GM23338 (cell line): ENCODE results near the gene JAGN1. TPM values are rescaled to one million over a fixed set of nuclear protein-coding genes. Genes with fewer than 3 reads are reported as not detected.
A peak's percentile ranks its signal among the peaks of the same experiment; 100 is the strongest.

Experiments
- ATAC-seq: fragments of 200-7000 bp; cut with Tn5 transposase; 3 replicates; pipeline ENCODE4 v1.9.1; 2020
- DNase-seq: peaks from one replicate; pipeline ENCODE4 v3.0.0-alpha.2; 2015; ENCODE audit warnings: low spot score
- H2AFZ ChIP-seq: fragments of 200-600 bp; sonication (generic); 2 replicates; pipeline ENCODE4 v1.8.0; 2016; ENCODE audit warnings: antibody characterized with exemption, mild to moderate bottlenecking, moderate library complexity
- H3F3A ChIP-seq: fragments of 200-600 bp; sonication (generic); replicated peaks from 2 replicates; pipeline ENCODE4 v1.8.0; 2017; ENCODE audit warnings: antibody characterized with exemption, mixed run types, low read depth
- H3K27ac ChIP-seq: fragments of 200-600 bp; sonication (generic); 2 replicates; pipeline ENCODE4 v1.6.1; 2016; ENCODE audit warnings: low read depth
- H3K27me3 ChIP-seq: fragments of 200-600 bp; sonication (generic); 2 replicates; pipeline ENCODE4 v1.8.0; 2016; ENCODE audit warnings: mild to moderate bottlenecking, mixed run types, moderate library complexity; ENCODE audit not compliant: insufficient read depth
- H3K36me3 ChIP-seq: fragments of 200-600 bp; sonication (generic); 2 replicates; pipeline ENCODE4 v1.8.0; 2016; ENCODE audit warnings: mild to moderate bottlenecking; ENCODE audit not compliant: insufficient read depth
- H3K4me1 ChIP-seq: fragments of 200-600 bp; sonication (generic); 2 replicates; pipeline ENCODE4 v1.8.0; 2016; ENCODE audit warnings: mild to moderate bottlenecking, moderate library complexity; ENCODE audit not compliant: insufficient read depth
- H3K4me2 ChIP-seq: fragments of 200-600 bp; sonication (generic); 2 replicates; pipeline ENCODE4 v1.7.1; 2017; ENCODE audit warnings: mixed run types
- H3K4me3 ChIP-seq: fragments of 200-600 bp; sonication (generic); 2 replicates; pipeline ENCODE4 v1.6.1; 2016; ENCODE audit warnings: mixed run types
- H3K79me2 ChIP-seq: fragments of 200-600 bp; sonication (generic); replicated peaks from 2 replicates; pipeline ENCODE4 v1.8.0; 2017; ENCODE audit warnings: mild to moderate bottlenecking; ENCODE audit not compliant: insufficient read depth
- H3K9me2 ChIP-seq: fragments of 200-600 bp; sonication (generic); 2 replicates; pipeline ENCODE4 v1.8.0; 2017; ENCODE audit not compliant: insufficient read depth
- H4K20me1 ChIP-seq: fragments of 200-600 bp; sonication (generic); replicated peaks from 2 replicates; pipeline ENCODE4 v1.8.0; 2017; ENCODE audit warnings: mild to moderate bottlenecking; ENCODE audit not compliant: insufficient read depth
- H3K27ac Mint-ChIP-seq: 2 replicates; pipeline ENCODE4 v1.8.0; 2020; ENCODE audit warnings: inconsistent platforms, mild to moderate bottlenecking, moderate library complexity, mixed read lengths
- H3K27me3 Mint-ChIP-seq: 3 replicates; pipeline ENCODE4 v1.8.0; 2022; ENCODE audit warnings: low read depth, mild to moderate bottlenecking, moderate library complexity, mixed read lengths, inconsistent platforms; ENCODE audit not compliant: insufficient read depth, poor library complexity
- H3K36me3 Mint-ChIP-seq: 3 replicates; pipeline ENCODE4 v1.8.0; 2021; ENCODE audit warnings: low read depth, mild to moderate bottlenecking, inconsistent platforms, moderate library complexity, mixed read lengths
- H3K4me1 Mint-ChIP-seq: 3 replicates; pipeline ENCODE4 v1.8.0; 2020; ENCODE audit warnings: mild to moderate bottlenecking, inconsistent platforms, mixed read lengths
- H3K4me3 Mint-ChIP-seq: 3 replicates; pipeline ENCODE4 v1.8.0; 2021; ENCODE audit warnings: moderate library complexity, mild to moderate bottlenecking, inconsistent platforms, mixed read lengths
- H3K9me3 Mint-ChIP-seq: 3 replicates; pipeline ENCODE4 v1.8.0; 2020; ENCODE audit warnings: moderate library complexity, mild to moderate bottlenecking, inconsistent platforms, mixed read lengths
- CTCF ChIP-seq, 2 experiments: fragments of 200-600 bp in 1 of 2; sonication (generic) in 1 of 2; conservative IDR thresholded peaks; 2 replicates each; pipeline versions ENCODE4 v1.5.1 to v1.6.1; 2016 to 2017; ENCODE audit warnings: antibody characterized with exemption in 2 of 2, low read depth in 2 of 2, mild to moderate bottlenecking in 2 of 2, moderate library complexity in 1 of 2
- ETS1 ChIP-seq: IDR thresholded peaks from 2 replicates; pipeline ENCODE4 v1.6.1; 2016; ENCODE audit warnings: antibody characterized with exemption
- EZH2 ChIP-seq: fragments of 200-600 bp; sonication (generic); IDR thresholded peaks from one replicate; pipeline ENCODE4 v1.8.0; 2017; ENCODE audit warnings: antibody characterized with exemption, mild to moderate bottlenecking, low read depth; ENCODE audit not compliant: unreplicated experiment
- POLR2AphosphoS5 ChIP-seq: IDR thresholded peaks from 2 replicates; pipeline ENCODE4 v1.6.1; 2016; ENCODE audit warnings: antibody characterized with exemption, low read depth
- STAT1 ChIP-seq: IDR thresholded peaks from one replicate; pipeline ENCODE4 v1.6.1; 2016; ENCODE audit warnings: antibody characterized with exemption; ENCODE audit not compliant: unreplicated experiment
- ZNF462 ChIP-seq: fragments of 250-450 bp; sonication (Bioruptor Pico); IDR thresholded peaks from 2 replicates; pipeline ENCODE4 v1.5.0; 2020; ENCODE audit warnings: mild to moderate bottlenecking, moderate library complexity
- polyA plus RNA-seq: library from polyadenylated mRNA; unstranded; fragments of >200 nt; fragmentation: Nextera tagmentation; extraction: Ambion mirVana; gene quantifications from 2 replicates; pipeline ENCODE4 v1.2.1, GENCODE V29; 2016
- total RNA-seq: library from RNA; depleted of rRNA; stranded (reverse); fragments of >200 nt; shearing (Covaris generic); gene quantifications from 2 replicates; pipeline ENCODE4 v1.2.3, GENCODE V29; 2014

JAGN1 gene
- total and polyA plus RNA-seq, 2 experiments from 2014 or later = 22.5 to 32.0 TPM

GRCh38 chr3:9859530-9860025, 30.8 kb upstream of the JAGN1 start (continued):
- TF ChIP-seq ZNF462 (CRISPR knock-in tag) (no peak), EZH2 (no peak), CTCF (conservative IDR thresholded peaks at IDR 0.05; ENCODE audit: low read depth in 2 of 2) (no peak)

GRCh38 chr3:9861201-9861600, 29.2 kb upstream of the JAGN1 start:
- Histone ChIP-seq H3K9me2 (no peaks in the 10 kb centered on the region), H3K4me2 (peak overlapping the region; percentile 60; the same call in 1 of the 2 replicates), H3K79me2 (no peaks in the 10 kb centered on the region), H3K27me3 (0 out of 2 replicates have a peak, but pooled peaks cover 2% of the 10 kb centered on the region), H3F3A (no peaks in the 10 kb centered on the region), H3K4me3 (no peak overlapping the region), H2AFZ (no peak overlapping the region), H4K20me1 (no peaks in the 10 kb centered on the region), H3K27ac (no peak overlapping the region), H3K36me3 (no peaks in the 10 kb centered on the region), H3K4me1 (peaks cover 3% of the 10 kb centered on the region; the same call in 1 of the 2 replicates)
- no peak overlapping the region for H3K4me3 Mint-ChIP-seq
- DNase-seq = peak; percentile 60
- no peaks in the 10 kb centered on the region for H3K9me3 Mint-ChIP-seq
- H3K36me3 Mint-ChIP-seq = no peaks in the 10 kb centered on the region
- H3K27me3 Mint-ChIP-seq = peaks cover 9% of the 10 kb centered on the region
- ATAC-seq = peak; percentile 20
- H3K4me1 Mint-ChIP-seq = peaks cover 25% of the 10 kb centered on the region
- no peak overlapping the region for H3K27ac Mint-ChIP-seq
- TF ChIP-seq ZNF462 (CRISPR knock-in tag) (no peak), POLR2AphosphoS5 (no peak), STAT1 (no peak), ETS1 (no peak)
